ENCODE measurements around the gene PAPPA2. TPM values are rescaled to one million over a fixed set of nuclear protein-coding genes. Genes with fewer than 3 reads are reported as not detected.

The PAPPA2 gene
- total RNA-seq, 2 experiments from 2014 or later = 0.19 to 0.37 TPM

DNA sequence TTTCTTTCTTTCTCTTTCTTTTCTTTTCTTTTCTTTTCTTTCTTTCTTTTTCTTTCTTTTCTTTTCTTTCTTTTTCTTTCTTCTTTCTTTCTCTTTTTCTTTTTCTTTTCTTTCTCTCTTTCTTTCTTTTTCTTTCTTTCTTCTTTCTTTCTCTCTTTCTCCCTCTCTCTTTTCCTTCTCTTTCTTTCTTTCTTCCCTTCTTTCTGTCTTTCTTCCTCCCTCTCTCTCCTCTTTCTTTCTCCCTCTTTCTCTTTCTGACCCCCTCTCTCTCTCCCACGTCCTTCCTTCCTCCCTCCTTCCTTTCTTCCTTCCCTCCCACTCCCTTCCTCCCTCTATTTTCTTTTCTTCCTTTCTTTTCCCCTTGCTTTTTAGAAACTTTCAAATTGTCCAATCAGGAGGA lies 333.6 kb downstream of the PAPPA2 start:
- Mint-ChIP-seq H3K9me3 (peaks cover 1% of the 10 kb centered on the region), H3K27me3 (ENCODE audit: low read depth) (no peaks in the 10 kb centered on the region), H3K4me1 (ENCODE audit: low read depth) (no peaks in the 10 kb centered on the region), H3K36me3 (ENCODE audit: low read depth) (no peaks in the 10 kb centered on the region), H3K27ac (no peak overlapping the region), H3K4me3 (no peak overlapping the region)
- intact Hi-C loops (cut with micrococcal nuclease) = no loop called here
- CTCF ChIA-PET = no interaction called here
- DNase-seq = no peak

DNA sequence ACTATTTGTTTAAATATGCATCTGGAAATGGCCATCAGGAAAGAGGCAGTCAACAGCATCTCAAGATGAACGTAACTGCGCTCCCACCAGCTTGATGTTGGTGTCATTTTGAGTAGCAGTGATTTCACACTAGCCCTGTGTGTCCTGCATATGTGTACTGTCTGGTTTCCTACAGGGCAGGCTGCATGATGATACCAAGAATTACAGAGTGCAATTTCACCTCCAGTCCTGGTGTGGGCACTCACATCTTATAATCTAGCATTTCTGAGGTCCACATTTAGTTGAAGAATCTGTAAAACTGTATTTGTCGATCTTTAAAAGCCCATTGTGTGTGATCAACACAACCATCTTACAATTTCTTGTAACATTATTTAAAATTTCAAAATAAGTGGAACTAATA lies 336.4 kb downstream of the PAPPA2 start:
- intact Hi-C loops (cut with micrococcal nuclease) = no loop called here
- no peak overlapping the region for H3K4me3 Mint-ChIP-seq
- DNase-seq = no peak
- no peaks in the 10 kb centered on the region for H3K9me3 Mint-ChIP-seq
- no peaks in the 10 kb centered on the region for H3K4me1 Mint-ChIP-seq (ENCODE audit: low read depth)
- CTCF ChIA-PET = no interaction called here
- peaks cover 3% of the 10 kb centered on the region for H3K27me3 Mint-ChIP-seq (ENCODE audit: low read depth)
- no peaks in the 10 kb centered on the region for H3K36me3 Mint-ChIP-seq (ENCODE audit: low read depth)
- no peak overlapping the region for H3K27ac Mint-ChIP-seq

DNA sequence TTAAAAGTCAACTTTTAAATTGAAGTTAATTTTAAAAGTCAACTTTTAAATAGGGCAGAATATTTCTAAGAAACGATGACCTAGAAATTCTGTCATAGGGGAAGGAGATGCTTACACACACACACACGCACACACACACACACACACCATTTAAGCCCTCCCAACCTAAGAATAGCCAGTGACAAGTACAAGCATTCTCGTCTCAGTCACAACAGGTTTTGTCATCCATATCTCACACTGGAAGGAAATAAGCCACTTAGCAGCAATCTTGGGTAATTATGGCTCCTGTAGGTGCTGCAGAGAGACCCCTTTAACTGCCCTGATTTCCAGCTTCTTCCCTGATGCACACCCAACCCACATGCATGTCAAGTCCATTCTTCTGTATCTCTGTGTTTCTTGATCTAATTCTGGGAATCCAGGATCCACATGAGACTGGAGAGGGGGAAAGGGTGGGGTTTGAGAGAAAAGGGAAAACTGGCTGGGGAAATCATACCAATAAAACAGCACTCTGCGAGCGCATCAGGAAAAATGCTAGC lies 338.1 kb downstream of the PAPPA2 start:
- H3K9me3 Mint-ChIP-seq = no peaks in the 10 kb centered on the region
- intact Hi-C loops (cut with micrococcal nuclease) = no loop called here
- peaks cover 3% of the 10 kb centered on the region for H3K27me3 Mint-ChIP-seq (ENCODE audit: low read depth)
- H3K4me3 Mint-ChIP-seq = no peak overlapping the region
- H3K36me3 Mint-ChIP-seq (ENCODE audit: low read depth) = no peaks in the 10 kb centered on the region
- H3K4me1 Mint-ChIP-seq (ENCODE audit: low read depth) = no peaks in the 10 kb centered on the region
- no peak for DNase-seq
- H3K27ac Mint-ChIP-seq = no peak overlapping the region
- CTCF ChIA-PET = no interaction called here

DNA sequence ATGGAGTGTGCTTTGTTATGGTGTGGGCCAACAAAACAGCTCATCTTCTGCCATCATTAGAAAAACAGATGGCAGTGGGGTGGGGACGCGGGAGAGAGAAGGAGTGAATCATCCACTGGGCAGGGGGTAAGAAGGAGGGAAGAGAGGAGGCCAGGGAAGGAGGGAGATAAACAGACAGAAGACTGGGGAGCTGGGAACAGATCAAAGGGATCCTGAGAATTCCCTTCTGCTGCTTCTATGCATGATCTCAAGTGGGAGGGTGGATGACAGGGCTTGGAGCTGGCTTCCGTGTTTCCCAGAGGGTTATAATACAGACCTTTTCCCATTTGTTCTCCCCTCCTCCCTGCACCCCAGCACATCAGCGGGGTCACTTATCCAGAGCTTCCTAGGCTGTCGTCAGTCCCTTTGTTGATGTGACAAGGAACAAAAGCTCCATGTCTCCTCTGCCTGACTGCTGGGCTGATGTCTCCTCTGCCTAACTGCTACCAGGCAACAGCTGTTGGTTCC lies 338.6 kb downstream of the PAPPA2 start:
- no peak for DNase-seq
- no peak overlapping the region for H3K4me3 Mint-ChIP-seq
- H3K9me3 Mint-ChIP-seq = no peaks in the 10 kb centered on the region
- CTCF ChIA-PET = interaction anchor here (1.2 kb wide), 1 partner anchor 10 kb away, joined by 3 read pairs; no protein-coding TSS in a partner anchor
- intact Hi-C loops (cut with micrococcal nuclease) = no loop called here
- H3K36me3 Mint-ChIP-seq (ENCODE audit: low read depth) = no peaks in the 10 kb centered on the region
- H3K4me1 Mint-ChIP-seq (ENCODE audit: low read depth) = no peaks in the 10 kb centered on the region
- peaks cover 3% of the 10 kb centered on the region for H3K27me3 Mint-ChIP-seq (ENCODE audit: low read depth)
- no peak overlapping the region for H3K27ac Mint-ChIP-seq

DNA sequence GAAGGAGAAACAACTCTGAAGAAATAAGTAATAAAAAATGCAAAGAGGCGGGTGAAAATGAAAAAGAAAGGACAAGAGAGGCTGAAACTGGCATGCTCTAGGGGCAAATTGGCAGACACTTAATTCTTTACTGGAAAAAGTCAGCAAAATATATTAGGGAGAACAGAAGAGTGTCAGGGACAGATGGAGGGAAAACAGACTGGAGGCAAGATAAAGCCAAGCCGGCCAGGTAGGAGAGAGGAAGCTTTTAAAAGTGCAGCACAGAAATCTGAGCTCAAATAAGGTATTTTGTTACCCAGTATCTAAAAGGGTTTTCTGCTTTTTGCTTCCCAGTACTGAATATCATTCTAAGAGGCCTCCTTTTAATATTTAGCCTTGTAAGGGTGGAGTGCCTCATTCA lies 339.3 kb downstream of the PAPPA2 start:
- DNase-seq = no peak
- Mint-ChIP-seq H3K9me3 (no peaks in the 10 kb centered on the region), H3K4me1 (ENCODE audit: low read depth) (no peaks in the 10 kb centered on the region), H3K27me3 (ENCODE audit: low read depth) (peaks cover 3% of the 10 kb centered on the region), H3K27ac (no peak overlapping the region), H3K36me3 (ENCODE audit: low read depth) (no peaks in the 10 kb centered on the region), H3K4me3 (no peak overlapping the region)
- CTCF ChIA-PET = interaction anchor here (1.2 kb wide), 1 partner anchor 11 kb away, joined by 3 read pairs; no protein-coding TSS in a partner anchor
- intact Hi-C loops (cut with micrococcal nuclease) = no loop called here

DNA sequence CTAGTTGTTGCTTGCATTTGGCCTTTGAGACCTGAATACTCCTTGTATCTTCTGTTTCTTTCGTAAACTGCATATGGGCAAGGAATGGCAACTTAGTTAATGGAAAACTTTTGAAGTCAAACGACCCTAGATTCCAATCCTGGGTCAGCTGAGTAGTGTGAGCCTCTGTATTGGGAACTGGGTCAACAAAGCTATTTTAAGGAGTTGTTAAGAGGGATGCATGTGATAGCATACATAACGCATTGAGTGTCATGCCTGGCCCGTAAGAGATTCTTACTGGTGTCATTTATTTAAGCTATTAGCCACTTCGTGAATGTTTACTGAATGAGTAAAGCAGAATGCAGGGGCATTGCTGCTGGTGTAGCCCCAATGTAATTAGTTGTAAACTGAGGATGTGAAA lies 340.1 kb downstream of the PAPPA2 start:
- H3K36me3 Mint-ChIP-seq (ENCODE audit: low read depth) = no peaks in the 10 kb centered on the region
- no peak for DNase-seq
- H3K27ac Mint-ChIP-seq = no peak overlapping the region
- H3K27me3 Mint-ChIP-seq (ENCODE audit: low read depth) = peaks cover 3% of the 10 kb centered on the region
- no peaks in the 10 kb centered on the region for H3K4me1 Mint-ChIP-seq (ENCODE audit: low read depth)
- H3K4me3 Mint-ChIP-seq = no peak overlapping the region
- CTCF ChIA-PET = no interaction called here
- no peaks in the 10 kb centered on the region for H3K9me3 Mint-ChIP-seq
- intact Hi-C loops (cut with micrococcal nuclease) = no loop called here

DNA sequence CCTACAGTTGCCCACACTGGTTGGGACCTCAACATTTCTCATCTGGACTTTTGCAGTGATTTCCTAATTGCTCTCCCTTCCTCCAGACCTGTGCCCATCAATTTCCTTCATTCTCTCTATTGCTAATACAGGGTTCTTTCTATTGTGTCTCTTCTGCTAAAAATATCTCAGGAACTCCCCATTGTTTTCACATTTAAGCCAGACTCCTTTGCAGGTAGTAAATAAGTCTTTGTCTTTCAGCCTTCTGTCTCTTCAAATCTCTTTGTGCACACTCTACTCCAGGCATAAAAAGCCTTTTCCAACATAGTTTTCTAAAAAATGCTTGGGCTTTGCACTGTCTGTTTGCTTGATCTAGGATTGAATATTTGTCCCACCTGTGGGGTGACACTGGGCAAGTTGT lies 340.6 kb downstream of the PAPPA2 start:
- H3K27ac Mint-ChIP-seq = no peak overlapping the region
- no peaks in the 10 kb centered on the region for H3K9me3 Mint-ChIP-seq
- no peak for DNase-seq
- intact Hi-C loops (cut with micrococcal nuclease) = no loop called here
- H3K27me3 Mint-ChIP-seq (ENCODE audit: low read depth) = peaks cover 3% of the 10 kb centered on the region
- no peak overlapping the region for H3K4me3 Mint-ChIP-seq
- H3K36me3 Mint-ChIP-seq (ENCODE audit: low read depth) = no peaks in the 10 kb centered on the region
- H3K4me1 Mint-ChIP-seq (ENCODE audit: low read depth) = no peaks in the 10 kb centered on the region
- CTCF ChIA-PET = no interaction called here

DNA sequence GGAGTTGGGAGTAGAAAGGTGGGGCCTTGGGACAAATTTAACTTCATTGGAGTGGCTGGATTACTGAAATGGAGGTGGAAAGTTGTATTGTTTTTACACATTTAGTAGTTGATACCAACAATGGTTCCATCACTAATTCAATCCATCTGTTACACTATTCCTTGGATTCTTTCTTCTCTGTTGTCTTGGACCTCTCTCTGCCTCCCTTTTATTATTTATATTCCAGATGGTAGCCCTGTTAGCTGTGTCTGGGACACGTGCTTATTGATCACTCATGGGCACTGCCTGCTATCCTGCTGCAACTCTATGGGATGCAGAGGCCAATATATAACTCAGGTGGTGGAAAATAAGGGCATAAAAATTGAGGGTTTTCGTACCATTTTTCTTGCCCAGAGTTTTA lies 346.3 kb downstream of the PAPPA2 start:
- H3K9me3 Mint-ChIP-seq = no peaks in the 10 kb centered on the region
- H3K4me3 Mint-ChIP-seq = no peak overlapping the region
- H3K36me3 Mint-ChIP-seq (ENCODE audit: low read depth) = no peaks in the 10 kb centered on the region
- H3K4me1 Mint-ChIP-seq (ENCODE audit: low read depth) = no peaks in the 10 kb centered on the region
- no peaks in the 10 kb centered on the region for H3K27me3 Mint-ChIP-seq (ENCODE audit: low read depth)
- CTCF ChIA-PET = no interaction called here
- H3K27ac Mint-ChIP-seq = no peak overlapping the region
- no peak for DNase-seq
- intact Hi-C loops (cut with micrococcal nuclease) = no loop called here

DNA sequence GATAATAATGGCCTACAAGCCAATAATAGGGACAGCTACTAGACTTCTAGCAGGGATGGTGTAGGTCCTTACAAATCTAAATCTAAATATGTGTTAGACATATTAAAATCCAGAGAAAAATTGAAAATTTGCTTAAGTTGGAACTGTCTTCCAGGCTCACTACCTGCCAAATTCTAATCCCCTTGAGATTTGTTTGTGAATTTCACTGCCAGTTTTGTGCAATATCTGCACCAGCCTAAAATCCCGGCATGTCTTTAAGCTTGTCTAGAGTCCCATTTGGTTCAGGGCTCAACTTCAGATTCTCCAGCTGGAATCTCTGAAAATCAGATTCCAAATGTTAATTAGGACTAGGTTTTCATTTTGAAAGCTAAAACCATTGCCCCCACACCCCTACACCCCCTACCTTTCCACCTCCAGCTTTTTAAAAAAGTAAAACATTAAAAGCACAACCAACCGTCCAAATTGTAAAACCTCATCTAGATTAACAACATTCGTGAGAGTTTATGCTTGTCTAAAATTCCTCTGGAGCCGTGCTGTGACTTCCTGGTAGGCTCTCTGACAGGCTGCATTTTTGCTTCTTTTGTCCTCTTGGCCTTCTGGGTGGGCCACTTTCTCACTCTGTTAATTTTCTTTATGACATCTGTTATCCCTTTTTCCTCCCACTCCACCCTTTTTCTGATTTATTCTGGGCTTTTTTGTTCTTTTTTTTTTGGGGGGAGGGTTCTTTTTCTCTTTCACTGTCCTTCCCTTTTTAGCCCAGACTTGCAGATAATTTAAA lies 348.7 kb downstream of the PAPPA2 start:
- no peak overlapping the region for H3K4me3 Mint-ChIP-seq
- no peak overlapping the region for H3K27ac Mint-ChIP-seq
- H3K4me1 Mint-ChIP-seq (ENCODE audit: low read depth) = no peaks in the 10 kb centered on the region
- no peaks in the 10 kb centered on the region for H3K9me3 Mint-ChIP-seq
- DNase-seq = no peak
- no peaks in the 10 kb centered on the region for H3K27me3 Mint-ChIP-seq (ENCODE audit: low read depth)
- intact Hi-C loops (cut with micrococcal nuclease) = no loop called here
- CTCF ChIA-PET = no interaction called here
- H3K36me3 Mint-ChIP-seq (ENCODE audit: low read depth) = no peaks in the 10 kb centered on the region

DNA sequence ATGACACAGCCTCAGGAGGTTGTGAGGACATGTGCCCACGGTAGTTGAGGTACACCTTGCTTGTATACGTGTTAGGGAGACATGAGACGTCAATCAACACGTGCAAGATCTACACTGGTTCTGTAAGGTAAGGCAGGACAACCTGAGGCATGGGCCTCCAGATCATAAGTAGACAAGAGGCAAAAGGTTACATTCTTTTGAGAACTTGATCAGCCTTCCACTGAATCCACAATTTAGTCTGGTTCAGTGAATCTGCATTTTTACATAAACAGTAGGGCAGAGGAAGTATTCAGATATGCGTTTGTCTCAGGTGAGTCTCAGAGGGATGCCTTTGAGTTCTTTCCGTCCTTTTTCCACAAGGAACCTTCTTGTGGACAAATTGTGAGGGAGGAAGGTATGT lies 352.6 kb downstream of the PAPPA2 start:
- no peak for DNase-seq
- CTCF ChIA-PET = no interaction called here
- Mint-ChIP-seq H3K9me3 (no peaks in the 10 kb centered on the region), H3K27ac (no peak overlapping the region), H3K4me3 (no peak overlapping the region), H3K27me3 (ENCODE audit: low read depth) (no peaks in the 10 kb centered on the region), H3K36me3 (ENCODE audit: low read depth) (no peaks in the 10 kb centered on the region), H3K4me1 (ENCODE audit: low read depth) (no peaks in the 10 kb centered on the region)
- intact Hi-C loops (cut with micrococcal nuclease) = no loop called here

DNA sequence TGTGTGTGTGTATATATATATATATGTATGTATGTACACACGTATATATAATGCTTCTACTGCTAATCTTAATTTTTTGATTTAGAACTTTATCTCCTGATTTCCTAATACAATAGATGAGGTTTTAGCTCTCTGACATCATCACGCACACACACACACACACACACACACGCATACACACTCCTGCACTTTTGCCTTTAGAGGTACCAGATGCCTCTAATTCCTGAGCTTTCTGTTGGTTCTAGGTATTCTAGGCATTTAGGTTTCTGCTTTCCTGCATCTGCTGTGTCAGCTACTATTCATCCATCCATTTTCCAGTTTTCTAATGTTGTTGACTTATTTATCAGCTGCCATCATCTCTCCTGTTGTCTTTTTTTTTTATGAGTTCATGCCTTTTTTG lies 353.3 kb downstream of the PAPPA2 start:
- no peak overlapping the region for H3K27ac Mint-ChIP-seq

DNA sequence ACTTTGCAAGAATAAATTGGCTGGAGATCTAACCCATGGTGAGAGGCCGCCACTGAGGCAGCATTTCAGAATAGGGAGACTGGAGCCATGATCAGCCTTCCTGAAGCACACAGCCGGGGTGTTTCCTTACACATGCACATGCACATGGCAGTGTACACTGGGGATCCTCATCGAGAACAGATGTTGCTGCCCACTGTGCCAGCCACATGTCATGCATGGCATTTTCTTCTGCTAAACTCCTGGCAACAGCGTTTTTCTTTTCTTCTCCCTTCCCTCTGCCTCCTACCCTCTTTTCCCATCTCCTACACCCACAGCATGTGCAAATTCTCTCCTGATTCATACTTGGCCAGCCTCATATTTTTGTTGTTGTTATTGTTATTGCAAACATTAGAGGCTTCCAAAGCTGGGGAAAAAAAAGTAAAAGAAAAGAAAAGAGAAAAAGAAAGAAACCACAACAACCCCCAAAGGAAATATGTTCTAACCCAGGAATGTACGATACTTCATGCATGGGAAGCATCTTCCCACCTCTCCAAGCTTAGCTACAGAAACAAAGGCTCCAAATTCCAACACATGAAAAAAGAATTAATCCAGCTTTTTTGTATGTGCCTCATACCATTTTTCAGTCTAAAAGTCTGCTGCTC lies 357.5 kb downstream of the PAPPA2 start:
- CTCF ChIA-PET = no interaction called here
- no peaks in the 10 kb centered on the region for H3K36me3 Mint-ChIP-seq (ENCODE audit: low read depth)
- no peak for DNase-seq
- H3K4me3 Mint-ChIP-seq = no peak overlapping the region
- intact Hi-C loops (cut with micrococcal nuclease) = no loop called here
- H3K27ac Mint-ChIP-seq = no peak overlapping the region
- no peaks in the 10 kb centered on the region for H3K27me3 Mint-ChIP-seq (ENCODE audit: low read depth)
- H3K9me3 Mint-ChIP-seq = no peaks in the 10 kb centered on the region
- no peaks in the 10 kb centered on the region for H3K4me1 Mint-ChIP-seq (ENCODE audit: low read depth)

More for the DNA sequence above, 353.3 kb downstream of the PAPPA2 start:
- H3K36me3 Mint-ChIP-seq (ENCODE audit: low read depth) = no peaks in the 10 kb centered on the region
- DNase-seq = no peak
- H3K4me3 Mint-ChIP-seq = no peak overlapping the region
- intact Hi-C loops (cut with micrococcal nuclease) = no loop called here
- CTCF ChIA-PET = no interaction called here
- H3K9me3 Mint-ChIP-seq = no peaks in the 10 kb centered on the region
- no peaks in the 10 kb centered on the region for H3K27me3 Mint-ChIP-seq (ENCODE audit: low read depth)
- no peaks in the 10 kb centered on the region for H3K4me1 Mint-ChIP-seq (ENCODE audit: low read depth)

DNA sequence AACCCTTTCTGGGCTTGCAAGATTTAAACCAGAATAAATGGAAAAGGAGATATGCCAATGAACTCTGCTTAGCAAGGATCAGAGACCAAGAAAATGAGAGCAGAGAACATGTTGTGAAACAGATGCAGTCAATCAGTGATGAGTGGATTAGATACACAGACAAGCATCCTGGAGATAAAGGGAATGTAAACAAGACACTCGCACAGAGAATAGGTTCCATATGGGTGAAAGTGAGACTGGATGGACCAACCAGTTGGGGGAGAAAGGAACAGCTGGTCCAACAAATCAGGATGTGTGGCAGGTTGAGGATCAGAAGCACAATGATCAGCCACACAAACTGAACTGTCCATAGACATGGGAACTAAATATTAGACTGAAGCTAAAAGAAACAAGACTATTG lies 363.3 kb downstream of the PAPPA2 start:
- H3K27ac Mint-ChIP-seq = no peak overlapping the region
- DNase-seq = no peak
- no peaks in the 10 kb centered on the region for H3K36me3 Mint-ChIP-seq (ENCODE audit: low read depth)
- intact Hi-C loops (cut with micrococcal nuclease) = no loop called here
- CTCF ChIA-PET = no interaction called here
- no peaks in the 10 kb centered on the region for H3K27me3 Mint-ChIP-seq (ENCODE audit: low read depth)
- no peaks in the 10 kb centered on the region for H3K4me1 Mint-ChIP-seq (ENCODE audit: low read depth)
- no peak overlapping the region for H3K4me3 Mint-ChIP-seq
- no peaks in the 10 kb centered on the region for H3K9me3 Mint-ChIP-seq

Data from activated naive CD4-positive, alpha-beta T cell treated with anti-CD3 and anti-CD28 coated beads for 36 hours (primary cell).